VCaP (cell line): Measurements from ENCODE around the gene CTNND1.

Experiments used
- H3K27ac ChIP-seq: fragments of 450-650 bp; 2 replicates; pipeline ENCODE4 v1.5.1; 2017
- TF ChIP-seq, protein P1 (sequence below): fragments of 450-650 bp; conservative IDR thresholded peaks from 2 replicates; pipeline ENCODE4 v1.5.1; 2017; ENCODE audit warnings: mild to moderate bottlenecking, moderate library complexity

CTNND1 gene

DNA sequence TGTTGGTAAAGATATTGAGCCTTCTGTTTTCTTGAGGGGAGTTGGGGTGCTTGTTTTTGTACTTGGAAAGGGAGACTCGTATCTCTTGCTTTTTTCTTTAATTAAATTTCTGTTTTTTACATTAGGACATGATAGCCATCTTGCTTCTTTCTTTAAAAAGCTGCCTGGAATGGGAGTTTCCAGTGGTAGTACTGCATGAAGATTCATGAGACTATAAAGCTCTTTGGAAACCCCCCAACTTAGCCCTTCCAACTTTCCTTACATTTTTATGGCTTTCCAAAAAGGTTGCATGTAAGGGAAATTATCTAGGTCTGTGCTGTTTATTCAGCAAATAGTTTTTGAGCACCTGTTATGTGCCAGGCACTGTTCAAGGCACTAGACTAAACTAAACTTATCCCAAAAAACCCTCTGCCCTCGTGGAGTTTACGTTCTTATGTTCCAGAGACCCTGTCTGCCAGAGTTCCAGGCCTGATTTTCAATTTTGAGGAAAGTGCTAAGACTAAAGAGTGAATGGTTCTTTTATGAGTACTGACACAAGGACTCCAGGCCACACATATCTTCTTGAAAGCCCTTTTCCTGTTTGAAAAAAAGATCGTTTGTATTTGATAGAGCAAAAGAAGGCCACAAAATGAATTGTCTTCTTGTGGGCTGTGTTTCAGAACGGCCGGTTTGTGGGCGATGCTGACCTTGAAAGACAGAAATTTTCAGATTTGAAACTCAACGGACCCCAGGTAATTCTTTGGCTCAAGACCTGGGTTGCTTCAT is 31.9 kb downstream of the CTNND1 start:
- peak overlapping the region; percentile 50 for H3K27ac ChIP-seq
- TF ChIP-seq, protein P1, sequence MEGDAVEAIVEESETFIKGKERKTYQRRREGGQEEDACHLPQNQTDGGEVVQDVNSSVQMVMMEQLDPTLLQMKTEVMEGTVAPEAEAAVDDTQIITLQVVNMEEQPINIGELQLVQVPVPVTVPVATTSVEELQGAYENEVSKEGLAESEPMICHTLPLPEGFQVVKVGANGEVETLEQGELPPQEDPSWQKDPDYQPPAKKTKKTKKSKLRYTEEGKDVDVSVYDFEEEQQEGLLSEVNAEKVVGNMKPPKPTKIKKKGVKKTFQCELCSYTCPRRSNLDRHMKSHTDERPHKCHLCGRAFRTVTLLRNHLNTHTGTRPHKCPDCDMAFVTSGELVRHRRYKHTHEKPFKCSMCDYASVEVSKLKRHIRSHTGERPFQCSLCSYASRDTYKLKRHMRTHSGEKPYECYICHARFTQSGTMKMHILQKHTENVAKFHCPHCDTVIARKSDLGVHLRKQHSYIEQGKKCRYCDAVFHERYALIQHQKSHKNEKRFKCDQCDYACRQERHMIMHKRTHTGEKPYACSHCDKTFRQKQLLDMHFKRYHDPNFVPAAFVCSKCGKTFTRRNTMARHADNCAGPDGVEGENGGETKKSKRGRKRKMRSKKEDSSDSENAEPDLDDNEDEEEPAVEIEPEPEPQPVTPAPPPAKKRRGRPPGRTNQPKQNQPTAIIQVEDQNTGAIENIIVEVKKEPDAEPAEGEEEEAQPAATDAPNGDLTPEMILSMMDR = no peak

DNA sequence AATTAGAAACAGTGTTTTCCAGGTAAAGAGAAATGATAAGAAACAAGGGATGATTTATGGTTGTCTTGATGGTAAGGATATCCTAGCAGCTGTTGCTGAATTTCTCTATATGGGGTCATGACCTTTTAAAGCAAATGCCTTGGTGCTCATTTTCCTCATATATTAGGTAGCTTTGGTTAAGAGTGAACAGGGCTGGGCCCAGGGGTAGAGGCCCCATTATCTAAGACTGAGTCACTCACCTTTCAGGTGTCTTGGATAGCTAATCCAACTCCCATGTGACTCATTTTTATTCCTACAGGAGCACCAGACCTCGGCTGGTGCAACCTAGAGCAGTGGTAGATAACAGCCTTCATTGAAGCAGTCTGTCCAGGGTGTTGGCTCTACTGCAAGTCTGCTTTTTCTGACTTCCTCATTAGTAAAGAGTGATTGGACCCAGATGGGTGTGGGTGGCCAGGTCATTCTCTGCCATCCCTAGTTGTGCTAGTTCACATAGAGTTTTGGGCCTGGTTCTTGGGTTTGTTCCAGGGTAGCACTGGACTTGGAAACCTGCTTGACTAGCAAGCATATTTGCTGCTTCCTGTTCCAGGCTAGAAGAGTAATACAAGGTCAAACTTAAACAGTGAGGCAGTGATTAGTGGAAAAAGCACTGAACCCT is 37.4 kb downstream of the CTNND1 start:
- TF ChIP-seq, protein P1 = no peak
- peak overlapping the region; percentile 94 for H3K27ac ChIP-seq

DNA sequence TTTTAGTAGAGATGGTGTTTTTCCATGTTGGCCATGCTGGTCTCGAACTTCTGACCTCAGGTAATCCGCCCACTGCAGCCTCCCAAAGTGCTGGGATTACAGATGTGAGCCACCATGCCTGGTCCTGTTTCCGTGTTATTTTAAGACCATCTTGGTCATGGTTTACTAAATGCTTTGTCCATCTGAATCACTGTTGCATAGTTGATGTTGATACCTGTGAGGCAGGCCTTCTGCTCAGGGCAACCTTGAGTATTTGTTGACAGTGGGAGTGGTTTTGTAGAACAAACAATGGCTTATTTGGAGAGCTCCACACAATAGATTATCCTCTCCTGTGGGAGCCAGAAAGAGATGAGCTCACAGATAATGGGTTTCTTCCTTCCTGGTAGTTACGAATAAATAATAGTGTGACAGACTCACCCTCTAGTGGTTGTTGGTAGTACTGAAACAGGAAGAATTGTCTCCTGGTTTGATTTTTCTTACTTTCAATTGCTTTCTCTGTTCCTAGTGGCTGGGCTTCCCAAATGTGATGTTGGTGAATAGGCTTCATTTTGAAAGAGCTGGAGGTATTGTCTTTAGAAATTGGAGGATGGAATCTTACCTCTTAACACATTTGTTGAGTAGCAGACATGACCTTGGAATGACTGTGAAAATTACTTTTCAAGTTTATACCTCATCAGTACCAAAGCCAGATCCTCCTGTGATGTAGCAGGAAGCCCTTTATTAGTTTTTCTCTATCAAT is 39.0 kb downstream of the CTNND1 start:
- TF ChIP-seq, protein P1 = peak; percentile 92
- peak overlapping the region; percentile 94 for H3K27ac ChIP-seq

DNA sequence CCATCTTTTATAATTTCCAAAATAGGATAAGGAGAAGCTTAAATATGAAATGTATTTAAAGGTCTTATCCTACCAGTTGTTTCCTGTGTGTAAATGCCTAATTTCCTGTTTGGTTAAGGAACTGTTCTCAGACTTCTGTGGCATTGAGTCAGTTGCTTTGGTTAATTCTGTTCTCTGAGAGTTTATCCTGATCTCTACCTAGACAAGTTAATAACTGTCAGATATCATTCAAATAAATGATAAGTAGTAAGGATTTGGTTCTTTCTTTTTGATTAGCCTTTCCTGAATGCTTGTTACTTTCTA is 39.5 kb downstream of the CTNND1 start:
- H3K27ac ChIP-seq = peak overlapping the region; percentile 94

DNA sequence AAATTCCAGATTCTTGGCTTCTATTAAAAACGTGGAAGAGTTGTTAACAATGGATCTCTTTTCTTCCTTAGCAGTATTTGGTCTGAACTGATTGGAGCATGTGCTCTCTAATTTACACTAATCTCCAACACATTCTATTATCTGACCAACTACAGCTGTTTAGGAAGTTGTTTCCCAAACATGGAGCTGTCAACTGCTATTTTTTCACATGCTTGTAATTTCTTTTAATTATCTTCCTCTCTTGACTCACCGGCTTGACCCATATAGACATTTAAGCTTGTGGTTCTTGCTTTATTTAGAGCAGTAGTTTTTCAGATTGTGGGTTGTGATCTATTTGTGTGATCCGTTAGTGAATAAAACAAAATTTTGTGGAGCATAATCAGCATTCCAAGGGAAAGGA is 40.8 kb downstream of the CTNND1 start:
- TF ChIP-seq, protein P1 = no peak
- peak overlapping the region; percentile 94 for H3K27ac ChIP-seq

More for the DNA sequence above, 39.5 kb downstream of the CTNND1 start:
- TF ChIP-seq, protein P1 = no peak

DNA sequence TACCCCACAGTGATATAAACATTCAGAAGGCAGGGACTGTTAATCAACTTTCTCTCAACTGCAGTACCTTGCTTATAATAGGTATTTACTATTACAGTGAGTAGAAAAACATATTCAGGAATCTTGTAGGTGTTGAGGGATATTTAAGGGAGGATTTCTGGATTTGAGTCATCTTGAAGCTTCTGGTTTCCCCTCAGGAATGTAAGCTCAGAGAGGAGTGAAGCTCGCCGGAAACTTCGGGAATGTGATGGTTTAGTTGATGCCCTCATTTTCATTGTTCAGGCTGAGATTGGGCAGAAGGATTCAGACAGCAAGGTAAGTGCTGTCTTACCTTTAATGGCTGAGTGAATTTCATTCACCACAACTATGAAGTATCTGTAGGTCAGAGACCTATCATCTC is 42.9 kb downstream of the CTNND1 start:
- TF ChIP-seq, protein P1 = no peak
- H3K27ac ChIP-seq = peak overlapping the region; percentile 2; the same call in 1 of the 2 replicates

DNA sequence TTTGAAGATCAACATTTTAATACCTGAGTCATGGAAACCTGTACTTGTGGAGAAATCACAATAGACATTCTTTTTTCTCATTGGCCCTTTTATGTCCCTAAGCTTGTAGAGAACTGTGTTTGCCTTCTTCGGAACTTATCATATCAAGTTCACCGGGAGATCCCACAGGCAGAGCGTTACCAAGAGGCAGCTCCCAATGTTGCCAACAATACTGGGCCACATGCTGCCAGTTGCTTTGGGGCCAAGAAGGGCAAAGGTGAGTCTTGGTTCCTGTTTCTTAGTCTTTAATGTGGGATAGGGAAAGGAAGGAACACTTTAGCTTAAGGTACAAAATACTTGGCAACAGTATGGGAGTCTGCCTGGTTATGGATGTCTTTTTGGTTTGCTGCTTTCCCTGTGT is 44.2 kb downstream of the CTNND1 start:
- TF ChIP-seq, protein P1 = no peak
- H3K27ac ChIP-seq = no peak overlapping the region
